ENCODE measurements around the gene TK1.
"Not testable (repeated sequence)": the region's sequence is repeated elsewhere in the genome, so short reads cannot be mapped to it uniquely, and the experiment has no call there.

TK1 gene

GRCh38 chr17:78175643-78175981 lies 11.2 kb downstream of the TK1 start:
- DNase-seq, result no peak

- DNase-seq, result peak; percentile 62
Observed at GRCh38 chr17:78174870-78175642, 11.8 kb downstream of the TK1 start.

- no peak for DNase-seq
Observed at GRCh38 chr17:78174346-78174869, 12.4 kb downstream of the TK1 start.

- DNase-seq, result no peak
Observed at GRCh38 chr17:78173097-78173715, 13.6 kb downstream of the TK1 start.

GRCh38 chr17:78172249-78173051 lies 14.4 kb downstream of the TK1 start:
- DNase-seq, result peak; percentile 31

- not testable (repeated sequence) for DNase-seq
Observed at GRCh38 chr17:78171591-78172248, 15.1 kb downstream of the TK1 start.

GRCh38 chr17:78170692-78171590 lies 15.9 kb downstream of the TK1 start:
- DNase-seq, result no peak

- DNase-seq, result peak; percentile 65
Observed at GRCh38 chr17:78168903-78169793, 17.7 kb downstream of the TK1 start.

GRCh38 chr17:78168242-78168902 lies 18.5 kb downstream of the TK1 start, which contains the start of gene SYNGR2:
Gene SYNGR2 (plus strand): TSS chr17:78168581. CDS start chr17:78168617, 36 bp downstream.
- peak; percentile 84 for DNase-seq

GRCh38 chr17:78166416-78166815 lies 20.4 kb downstream of the TK1 start:
- DNase-seq, result peak; percentile 52

- DNase-seq, result no peak
Observed at GRCh38 chr17:78164748-78165607, 21.9 kb downstream of the TK1 start.

- no peak for DNase-seq
Observed at GRCh38 chr17:78163881-78164747, 22.7 kb downstream of the TK1 start.

GRCh38 chr17:78159575-78160158 lies 27.2 kb downstream of the TK1 start:
- no peak for DNase-seq

GRCh38 chr17:78154903-78155811 lies 31.7 kb downstream of the TK1 start:
- no peak for DNase-seq

GRCh38 chr17:78151514-78152008 lies 35.3 kb downstream of the TK1 start:
- DNase-seq, result no peak

- DNase-seq, result no peak
Observed at GRCh38 chr17:78148286-78149016, 38.4 kb downstream of the TK1 start.
